ENCODE data around the gene ARSB. TPM values are rescaled to one million over a fixed set of nuclear protein-coding genes. Genes with fewer than 3 reads are reported as not detected.

Gene ARSB
- 10 to 100 TPM in 3 of 8 experiments, 1 to 10 TPM in 5; 6.6 to 27.4 (median 9.2) TPM for total RNA-seq

GRCh38 chr5:78985116-78985724 lies at the start of gene ARSB:
Gene ARSB (minus strand): TSS chr5:78985310. CDS start chr5:78985248, 62 bp downstream.
- Histone ChIP-seq H3K27ac (peak within 1 kb of the TSS; percentile 85 to 93), H3K4me1 (replicated peaks in 1 of 2) (peaks cover 12 to 13% of the 10 kb centered on the region in 2 donors), H3K4me3 (peak within 1 kb of the TSS; percentile 50 to 70 (median 69))
- ATAC-seq (replicated peaks in 6 of 8): peak; percentile 40 to 67 (median 50)
- WGBS, 10 experiments: 0 to 20% (median 5%) methylated on average over 1 to 12 of the region's 57 CpGs; no CpG with 5 or more reads in 6 of the 10 experiments
- in situ Hi-C loops (cut with MboI; ENCODE audit: low pct_unique_long_range_greater_than_20kb in 2 of 9, low sequenced_read_pairs in 9 of 9, unreplicated experiment in 9 of 9): no loop called here

- 62 to 100% (median 80%) methylated on average over 1 to 5 of the region's 5 CpGs; no CpG with 5 or more reads in 1 of the 10 experiments for WGBS, 10 experiments
- ATAC-seq (replicated peaks in 6 of 8): peak in 1 of 8 experiments; percentile 76
- in situ Hi-C loops (cut with MboI; ENCODE audit: low pct_unique_long_range_greater_than_20kb in 2 of 9, low sequenced_read_pairs in 9 of 9, unreplicated experiment in 9 of 9): loop anchor here in 1 of 9 experiments (25.0 kb wide), 1 partner anchor 1055 kb away; no protein-coding TSS in a partner anchor
These were observed 47.7 kb upstream of the ARSB start for GRCh38 chr5:79032782-79033181.

GRCh38 chr5:79032031-79032695 lies 47.1 kb upstream of the ARSB start:
- in situ Hi-C loops (cut with MboI; ENCODE audit: low pct_unique_long_range_greater_than_20kb in 2 of 9, low sequenced_read_pairs in 9 of 9, unreplicated experiment in 9 of 9): loop anchor here in 1 of 9 experiments (25.0 kb wide), 1 partner anchor 1055 kb away; no protein-coding TSS in a partner anchor
- Histone ChIP-seq H3K4me1 (replicated peaks in 1 of 2) (no peaks in the 10 kb centered on the region), H3K27ac (no peak overlapping the region), H3K4me3 (no peak overlapping the region)
- WGBS, 10 experiments: 60 to 100% (median 89%) methylated on average over 1 to 9 of the region's 10 CpGs; no CpG with 5 or more reads in 2 of the 10 experiments
- no peak for ATAC-seq (replicated peaks in 6 of 8)

More at GRCh38 chr5:79032782-79033181, 47.7 kb upstream of the ARSB start:
- Histone ChIP-seq H3K27ac (no peak overlapping the region), H3K4me3 (no peak overlapping the region), H3K4me1 (replicated peaks in 1 of 2) (no peaks in the 10 kb centered on the region)

GRCh38 chr5:79031485-79031867 lies 46.4 kb upstream of the ARSB start:
- WGBS, 10 experiments: 57 to 100% (median 80%) methylated on average over 1 of the region's 1 CpG; no CpG with 5 or more reads in 6 of the 10 experiments
- Histone ChIP-seq H3K27ac (no peak overlapping the region), H3K4me1 (replicated peaks in 1 of 2) (no peaks in the 10 kb centered on the region), H3K4me3 (no peak overlapping the region)
- no peak for ATAC-seq (replicated peaks in 6 of 8)
- in situ Hi-C loops (cut with MboI; ENCODE audit: low pct_unique_long_range_greater_than_20kb in 2 of 9, low sequenced_read_pairs in 9 of 9, unreplicated experiment in 9 of 9): loop anchor here in 1 of 9 experiments (25.0 kb wide), 1 partner anchor 1056 kb away; no protein-coding TSS in a partner anchor

GRCh38 chr5:79030663-79031484 lies 45.8 kb upstream of the ARSB start:
- Histone ChIP-seq H3K4me3 (no peak overlapping the region), H3K4me1 (replicated peaks in 1 of 2) (no peaks in the 10 kb centered on the region), H3K27ac (no peak overlapping the region)
- WGBS, 10 experiments: 32 to 100% (median 88%) methylated on average over 1 to 10 of the region's 11 CpGs
- no peak for ATAC-seq (replicated peaks in 6 of 8)
- in situ Hi-C loops (cut with MboI; ENCODE audit: low pct_unique_long_range_greater_than_20kb in 2 of 9, low sequenced_read_pairs in 9 of 9, unreplicated experiment in 9 of 9): loop anchor here in 1 of 9 experiments (25.0 kb wide), 1 partner anchor 1056 kb away; no protein-coding TSS in a partner anchor

- ATAC-seq (replicated peaks in 6 of 8): peak; percentile 52 to 84 (median 64)
- in situ Hi-C loops (cut with MboI; ENCODE audit: low pct_unique_long_range_greater_than_20kb in 2 of 9, low sequenced_read_pairs in 9 of 9, unreplicated experiment in 9 of 9): loop anchor here in 3 of 9 experiments (10.0 to 25.0 kb wide), 2 partner anchors 110 to 1062 kb away; no protein-coding TSS in a partner anchor
- no peak overlapping the region for H3K27ac ChIP-seq
- peaks cover 0 to 3% of the 10 kb centered on the region in 2 donors for H3K4me1 ChIP-seq (replicated peaks in 1 of 2)
- peak overlapping the region in 3 of 5 donors; percentile 14 to 20 (median 17) for H3K4me3 ChIP-seq
- 0 to 23% (median 2%) methylated on average over 4 to 13 of the region's 13 CpGs; no CpG with 5 or more reads in 2 of the 10 experiments for WGBS, 10 experiments
These were observed 40.0 kb upstream of the ARSB start for GRCh38 chr5:79025054-79025472.

GRCh38 chr5:79023947-79024346 lies 38.8 kb upstream of the ARSB start:
- no peak overlapping the region for H3K4me3 ChIP-seq
- in situ Hi-C loops (cut with MboI; ENCODE audit: low pct_unique_long_range_greater_than_20kb in 2 of 9, low sequenced_read_pairs in 9 of 9, unreplicated experiment in 9 of 9): loop anchor here in 3 of 9 experiments (10.0 to 25.0 kb wide), 4 partner anchors 111 to 838 kb away; no protein-coding TSS in a partner anchor
- peaks cover 0 to 3% of the 10 kb centered on the region in 2 donors for H3K4me1 ChIP-seq (replicated peaks in 1 of 2)
- no peak overlapping the region for H3K27ac ChIP-seq
- ATAC-seq (replicated peaks in 6 of 8): no peak
- 38 to 100% (median 94%) methylated on average over 1 of the region's 1 CpG; no CpG with 5 or more reads in 2 of the 10 experiments for WGBS, 10 experiments

GRCh38 chr5:79023348-79023747 lies 38.2 kb upstream of the ARSB start:
- in situ Hi-C loops (cut with MboI; ENCODE audit: low pct_unique_long_range_greater_than_20kb in 2 of 9, low sequenced_read_pairs in 9 of 9, unreplicated experiment in 9 of 9): loop anchor here in 3 of 9 experiments (10.0 to 25.0 kb wide), 4 partner anchors 111 to 839 kb away; no protein-coding TSS in a partner anchor

GRCh38 chr5:79022771-79023170 lies 37.7 kb upstream of the ARSB start:
- no peak for ATAC-seq (replicated peaks in 6 of 8)
- Histone ChIP-seq H3K4me1 (replicated peaks in 1 of 2) (peaks cover 0 to 3% of the 10 kb centered on the region in 2 donors), H3K27ac (no peak overlapping the region), H3K4me3 (no peak overlapping the region)
- WGBS, 10 experiments: 40 to 100% (median 67%) methylated on average over 1 to 2 of the region's 2 CpGs; no CpG with 5 or more reads in 1 of the 10 experiments
- in situ Hi-C loops (cut with MboI; ENCODE audit: low pct_unique_long_range_greater_than_20kb in 2 of 9, low sequenced_read_pairs in 9 of 9, unreplicated experiment in 9 of 9): loop anchor here in 3 of 9 experiments (10.0 to 25.0 kb wide), 4 partner anchors 112 to 840 kb away; no protein-coding TSS in a partner anchor

More at GRCh38 chr5:79023348-79023747, 38.2 kb upstream of the ARSB start:
- Histone ChIP-seq H3K27ac (no peak overlapping the region), H3K4me3 (no peak overlapping the region), H3K4me1 (replicated peaks in 1 of 2) (peaks cover 0 to 3% of the 10 kb centered on the region in 2 donors)
- peak in 3 of 8 experiments; percentile 75 to 78 (median 78) for ATAC-seq (replicated peaks in 6 of 8)
- WGBS, 10 experiments: 0 to 90% (median 67%) methylated on average over 1 of the region's 1 CpG; no CpG with 5 or more reads in 3 of the 10 experiments

- ATAC-seq (replicated peaks in 6 of 8): no peak
- WGBS, 10 experiments: 30 to 100% (median 60%) methylated on average over 1 to 4 of the region's 4 CpGs; no CpG with 5 or more reads in 1 of the 10 experiments
- in situ Hi-C loops (cut with MboI; ENCODE audit: low pct_unique_long_range_greater_than_20kb in 2 of 9, low sequenced_read_pairs in 9 of 9, unreplicated experiment in 9 of 9): loop anchor here in 3 of 9 experiments (10.0 to 25.0 kb wide), 4 partner anchors 113 to 841 kb away; no protein-coding TSS in a partner anchor
- Histone ChIP-seq H3K4me1 (replicated peaks in 1 of 2) (peaks cover 0 to 3% of the 10 kb centered on the region in 2 donors), H3K27ac (no peak overlapping the region), H3K4me3 (no peak overlapping the region)
These were observed 36.6 kb upstream of the ARSB start for GRCh38 chr5:79021753-79022152.

- H3K4me1 ChIP-seq (replicated peaks in 1 of 2): peaks cover 0 to 3% of the 10 kb centered on the region in 2 donors
- ATAC-seq (replicated peaks in 6 of 8): peak in 7 of 8 experiments; percentile 52 to 84 (median 76)
- no peak overlapping the region for H3K27ac ChIP-seq
- in situ Hi-C loops (cut with MboI; ENCODE audit: low pct_unique_long_range_greater_than_20kb in 2 of 9, low sequenced_read_pairs in 9 of 9, unreplicated experiment in 9 of 9): loop anchor here in 3 of 9 experiments (10.0 to 25.0 kb wide), 4 partner anchors 114 to 841 kb away; no protein-coding TSS in a partner anchor
- WGBS, 10 experiments: 7 to 39% (median 22%) methylated on average over 1 to 14 of the region's 14 CpGs
- no peak overlapping the region for H3K4me3 ChIP-seq
These were observed 35.9 kb upstream of the ARSB start for GRCh38 chr5:79020861-79021561.

Data from motor neuron (in vitro differentiated cells).